Breast epithelium (tissue), 3 donors: ENCODE data around the gene COL8A2.

Experiments
- POLR2A ChIP-seq: fragments of 450-650 bp; IDR thresholded peaks from one replicate; pipeline ENCODE4 v1.6.1; 2016; ENCODE audit warnings: antibody characterized with exemption, mild to moderate bottlenecking, moderate library complexity
- POLR2AphosphoS5 ChIP-seq, 3 donors: sonication (generic); formaldehyde crosslinking; IDR thresholded peaks; one replicate each; pipeline ENCODE4 v1.6.1; 2017; ENCODE audit warnings: antibody characterized with exemption in 3 of 3
- TF ChIP-seq, protein P1 (sequence below), 3 donors: fragments of 450-650 bp; IDR thresholded peaks; one replicate each; pipeline ENCODE4 v1.5.1; 2016 to 2017; ENCODE audit warnings: antibody characterized with exemption in 3 of 3, mild to moderate bottlenecking in 3 of 3, moderate library complexity in 3 of 3

DNA sequence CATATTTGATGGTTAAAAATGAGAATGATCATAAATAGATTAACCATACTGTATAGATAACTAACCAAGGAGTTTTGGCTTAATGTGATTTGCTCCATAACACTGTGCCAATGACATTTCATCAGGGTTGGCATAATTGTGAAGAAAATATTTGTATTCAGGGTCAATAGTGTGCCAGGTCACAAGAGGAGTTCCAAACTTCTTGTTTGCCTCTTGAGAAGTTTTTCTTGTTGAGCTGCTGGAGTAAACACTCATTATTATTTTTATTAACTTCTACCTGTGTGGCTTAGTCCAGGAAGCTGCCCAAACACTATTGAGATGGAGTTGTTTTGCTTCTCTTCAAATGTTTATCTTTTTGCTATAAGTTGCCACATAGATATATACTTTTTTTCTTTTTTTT, 38.4 kb upstream of the COL8A2 start:
- no peak for TF ChIP-seq POLR2A
- TF ChIP-seq, protein P1, sequence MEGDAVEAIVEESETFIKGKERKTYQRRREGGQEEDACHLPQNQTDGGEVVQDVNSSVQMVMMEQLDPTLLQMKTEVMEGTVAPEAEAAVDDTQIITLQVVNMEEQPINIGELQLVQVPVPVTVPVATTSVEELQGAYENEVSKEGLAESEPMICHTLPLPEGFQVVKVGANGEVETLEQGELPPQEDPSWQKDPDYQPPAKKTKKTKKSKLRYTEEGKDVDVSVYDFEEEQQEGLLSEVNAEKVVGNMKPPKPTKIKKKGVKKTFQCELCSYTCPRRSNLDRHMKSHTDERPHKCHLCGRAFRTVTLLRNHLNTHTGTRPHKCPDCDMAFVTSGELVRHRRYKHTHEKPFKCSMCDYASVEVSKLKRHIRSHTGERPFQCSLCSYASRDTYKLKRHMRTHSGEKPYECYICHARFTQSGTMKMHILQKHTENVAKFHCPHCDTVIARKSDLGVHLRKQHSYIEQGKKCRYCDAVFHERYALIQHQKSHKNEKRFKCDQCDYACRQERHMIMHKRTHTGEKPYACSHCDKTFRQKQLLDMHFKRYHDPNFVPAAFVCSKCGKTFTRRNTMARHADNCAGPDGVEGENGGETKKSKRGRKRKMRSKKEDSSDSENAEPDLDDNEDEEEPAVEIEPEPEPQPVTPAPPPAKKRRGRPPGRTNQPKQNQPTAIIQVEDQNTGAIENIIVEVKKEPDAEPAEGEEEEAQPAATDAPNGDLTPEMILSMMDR (IDR thresholded peaks at IDR 0.05), result no peak
- no peak for TF ChIP-seq POLR2AphosphoS5 (IDR thresholded peaks at IDR 0.05)
